Stimulated activated CD4-positive, alpha-beta T cell treated with anti-CD3 and anti-CD28 coated beads, Interleukin-1b, Interleukin-23, amount 100 ng/mL, for 24 hours (primary cell): ENCODE data around the gene CALML6.

ENCODE experiments used
- DNase-seq, 4 experiments: peaks; one replicate each; pipeline ENCODE4 v3.0.0-alpha.2; 2020; ENCODE audit warnings: low read depth in 4 of 4, low spot score in 1 of 4

CALML6 gene

GRCh38 chr1:1910033-1910465 is 5.0 kb upstream of the CALML6 start:
- no peak for DNase-seq

GRCh38 chr1:1910651-1911331 is 4.3 kb upstream of the CALML6 start:
- no peak for DNase-seq

GRCh38 chr1:1911350-1912041 is 3.6 kb upstream of the CALML6 start:
- no peak for DNase-seq

GRCh38 chr1:1914101-1914970 is 724 bp upstream of the CALML6 start:
- DNase-seq: no peak

- DNase-seq: no peak
Observed at GRCh38 chr1:1915911-1916840, 1.1 kb downstream of the CALML6 start.

- DNase-seq: no peak
Observed at GRCh38 chr1:1916851-1917251, 1.8 kb downstream of the CALML6 start.

GRCh38 chr1:1917304-1917976 is 2.4 kb downstream of the CALML6 start:
- no peak for DNase-seq

DNA sequence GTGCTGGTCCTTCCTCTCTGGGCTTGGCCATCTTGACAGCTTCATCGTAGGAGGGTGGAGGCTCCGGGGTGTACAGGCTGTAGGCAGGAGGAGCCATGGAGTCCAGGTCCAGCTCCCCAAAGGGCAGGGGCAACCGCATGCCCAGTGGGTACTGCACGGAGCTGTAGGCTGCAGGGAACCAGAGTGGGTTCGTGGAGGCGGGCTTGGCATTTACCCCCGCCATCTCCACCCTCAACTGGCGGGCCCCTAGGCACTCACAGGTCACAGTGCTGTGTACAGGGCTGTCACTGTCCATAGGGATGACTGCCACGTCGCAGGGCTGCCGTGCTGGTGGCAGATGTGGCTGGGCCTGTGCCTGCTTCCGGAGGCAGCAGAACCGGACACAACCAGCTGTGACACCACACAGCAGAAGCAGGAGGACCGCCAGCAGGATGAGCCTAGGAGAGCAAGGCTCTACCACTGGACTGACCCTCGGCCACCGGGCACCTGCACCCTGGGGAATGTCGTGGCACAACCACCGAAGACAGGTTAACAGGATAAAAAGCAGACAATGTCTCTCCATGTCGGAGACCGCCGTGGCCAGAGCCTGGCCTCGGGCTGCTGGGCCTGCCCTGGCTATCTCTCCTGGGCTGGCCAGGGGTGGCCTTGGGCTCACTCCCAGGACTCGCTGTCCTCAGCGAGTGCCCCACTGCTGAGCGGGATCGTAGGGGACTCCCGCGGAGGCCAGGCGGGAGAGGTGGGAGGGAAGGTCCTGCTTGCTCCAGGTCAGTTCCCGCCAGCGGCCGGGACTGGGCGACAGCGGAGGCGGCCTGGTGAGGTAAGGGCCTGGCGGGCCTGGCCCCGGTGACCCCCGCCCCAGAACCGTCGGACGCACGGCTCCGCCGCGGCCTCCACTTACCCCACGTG is 3.2 kb downstream of the CALML6 start:
- no peak for DNase-seq

DNA sequence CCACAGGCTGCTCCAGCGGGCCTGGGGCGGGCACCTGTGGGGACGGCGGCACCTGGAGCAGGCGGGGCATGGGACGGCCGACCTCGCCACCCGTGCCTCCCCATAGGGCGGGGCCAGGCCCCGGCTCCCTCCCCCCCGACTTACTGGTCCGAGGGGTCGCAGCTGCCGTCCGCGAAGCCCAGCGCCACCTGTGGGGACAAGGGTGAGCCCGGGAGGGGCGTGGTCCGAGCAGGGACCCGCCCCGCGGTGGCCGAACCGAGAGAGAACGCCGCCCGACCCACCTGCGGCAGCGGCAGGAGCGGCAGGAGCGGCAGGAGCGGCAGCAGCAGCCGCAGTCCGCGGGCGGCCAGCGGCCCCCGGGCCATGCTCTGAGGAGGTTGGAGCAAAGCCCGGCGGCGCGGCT is 3.8 kb downstream of the CALML6 start, which contains the start of gene TMEM52:
Gene TMEM52 (minus strand): TSS at position 379 of the 403 bp plus-strand sequence. CDS start 14 bp downstream, at position 365.
- peak in 2 of 4 experiments; percentile 16 to 22 for DNase-seq

DNA sequence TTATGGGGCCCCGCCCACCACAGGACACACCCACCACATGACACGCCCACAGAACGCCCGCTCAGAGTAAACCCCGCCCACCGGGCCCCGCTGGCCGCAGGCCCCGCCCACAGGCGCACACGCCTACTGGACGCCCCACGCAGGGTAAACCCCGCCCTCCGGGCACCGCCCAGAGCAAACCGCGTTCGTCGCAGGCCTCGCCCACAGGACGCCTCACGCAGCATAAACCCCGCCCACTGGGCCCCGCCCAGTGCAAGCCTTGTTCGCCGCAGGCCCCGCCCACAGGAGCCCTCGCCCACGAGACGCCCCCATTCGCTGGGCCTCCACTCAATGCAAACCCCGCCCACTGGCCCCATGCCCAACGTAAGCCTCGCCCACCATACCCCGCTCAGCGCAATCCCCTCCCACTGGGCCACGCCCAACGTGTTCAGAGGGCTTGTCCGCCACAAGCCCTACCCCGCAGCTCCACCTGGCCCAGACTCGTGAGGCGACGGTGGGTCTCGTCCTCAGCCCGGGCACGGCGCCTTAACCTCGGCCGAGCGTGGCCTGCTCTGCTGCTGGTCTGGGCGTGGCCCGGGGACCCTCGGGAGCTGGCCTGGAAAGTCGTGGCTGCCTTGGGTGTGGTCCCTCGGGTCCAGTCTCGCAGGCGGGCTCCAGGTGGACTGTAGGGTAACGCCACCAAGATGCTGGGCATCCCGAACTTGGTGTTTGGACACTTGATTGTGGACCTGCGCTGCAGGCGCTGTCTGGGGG is 4.4 kb downstream of the CALML6 start:
- peak; percentile 92 to 99 (median 98) for DNase-seq

- no peak for DNase-seq
Observed at GRCh38 chr1:1920057-1920607, 5.1 kb downstream of the CALML6 start.

DNA sequence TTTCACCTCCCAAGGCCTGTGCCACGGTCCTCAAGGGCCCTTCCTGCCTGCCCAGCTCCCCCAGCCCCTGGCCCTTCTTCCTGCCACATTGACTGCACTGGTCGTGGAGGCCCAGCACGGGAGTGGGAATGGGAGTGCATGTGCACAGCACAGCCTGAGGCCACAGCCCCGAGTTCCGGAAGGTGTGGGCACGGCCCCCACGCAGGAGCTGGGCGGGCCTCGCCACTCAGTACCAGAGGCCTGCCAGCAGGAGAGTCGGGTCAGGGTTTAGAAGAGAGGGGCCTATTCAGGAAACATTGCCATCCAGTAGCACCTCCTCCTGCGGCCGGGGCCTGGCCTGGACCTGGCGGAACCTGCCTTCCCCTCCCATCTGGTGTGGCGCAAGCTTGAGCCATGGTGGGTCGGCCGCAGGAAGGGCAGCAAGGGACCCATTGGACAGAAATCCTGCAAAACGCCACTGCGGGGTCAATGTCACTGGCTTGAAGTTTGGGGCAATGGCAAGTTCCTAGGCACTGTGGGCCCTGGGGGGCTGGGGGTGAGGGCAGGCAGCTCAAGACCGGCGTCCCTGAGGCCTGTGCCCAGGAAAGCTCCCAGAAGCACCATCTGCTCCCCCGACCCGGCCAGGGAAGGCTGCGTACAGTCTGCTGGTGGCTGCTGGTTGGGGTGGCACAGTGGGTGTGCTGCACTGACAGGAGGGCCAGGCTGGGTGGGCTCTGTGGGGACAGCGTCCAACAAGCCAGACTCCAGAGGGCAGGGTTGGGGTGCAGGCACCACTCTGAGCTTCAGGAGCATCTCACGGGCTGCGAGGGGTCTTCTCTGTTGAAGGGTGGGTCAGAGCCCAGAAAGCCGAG is 5.8 kb downstream of the CALML6 start:
- no peak for DNase-seq

- DNase-seq: no peak
Observed at GRCh38 chr1:1921459-1921862, 6.4 kb downstream of the CALML6 start.

GRCh38 chr1:1921901-1922701 is 7.0 kb downstream of the CALML6 start:
- DNase-seq: no peak

DNA sequence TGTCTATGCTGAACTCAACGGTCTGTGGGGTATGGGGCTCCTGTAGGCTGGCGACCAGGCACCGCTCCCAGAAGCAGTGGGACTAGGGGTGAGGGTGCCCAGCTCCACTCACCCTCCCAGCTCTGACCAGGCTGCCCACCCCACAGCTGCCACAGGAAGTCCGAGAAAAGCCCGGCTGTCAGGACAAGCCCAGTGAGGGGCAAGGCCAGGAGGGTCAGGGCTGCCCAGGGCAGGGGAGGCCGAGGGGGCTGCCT is 7.6 kb downstream of the CALML6 start:
- DNase-seq: no peak
